ENCODE results near the gene SGMS1. TPM values are rescaled to one million over a fixed set of nuclear protein-coding genes. Genes with fewer than 3 reads are reported as not detected.
"Not testable (repeated sequence)": the region's sequence is repeated elsewhere in the genome, so short reads cannot be mapped to it uniquely, and the experiment has no call there.

The SGMS1 gene
- total and polyA plus RNA-seq, 11 donors: 6.9 to 40.6 (median 19.6) TPM

- TF ChIP-seq CTCF (IDR thresholded peaks at IDR 0.05) (no peak), POLR2A (IDR thresholded peaks at IDR 0.05) (no peak)
- Histone ChIP-seq H3K27me3 (peaks cover 0 to 8% (median 0%) of the 10 kb centered on the region in 9 donors), H3K36me3 (no peaks in the 10 kb centered on the region), H3K27ac (no peak overlapping the region), H3K4me3 (no peak overlapping the region), H3K4me1 (no peaks in the 10 kb centered on the region), H3K9me3 (no peaks in the 10 kb centered on the region)
- 71 to 84% (median 76%) methylated on average over 3 of the region's 3 CpGs for WGBS, 4 donors
- no peak for DNase-seq
- intact Hi-C loops (cut with DNase I): loop anchor here in 1 of 10 donors (10.0 kb wide), 1 partner anchor 677 kb away; no protein-coding TSS in a partner anchor
- no peak for ATAC-seq
Observed at GRCh38 chr10:50271564-50272250, 352.0 kb downstream of the SGMS1 start.

DNA sequence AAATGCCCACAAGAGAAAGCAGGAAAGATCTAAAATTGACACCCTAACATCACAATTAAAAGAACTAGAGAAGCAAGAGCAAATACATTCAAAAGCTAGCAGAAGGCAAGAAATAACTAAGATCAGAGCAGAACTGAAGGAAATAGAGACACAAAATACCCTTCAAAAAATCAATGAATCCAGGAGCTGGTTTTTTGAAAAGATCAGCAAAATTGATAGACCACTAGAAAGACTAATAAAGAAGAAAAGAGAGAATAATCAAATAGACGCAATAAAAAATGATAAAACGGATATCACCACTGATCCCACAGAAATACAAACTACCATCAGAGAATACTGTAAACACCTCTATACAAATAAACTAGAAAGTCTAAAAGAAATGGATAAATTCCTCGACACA, 355.9 kb downstream of the SGMS1 start:
- H3K27ac ChIP-seq; H3K9me3 ChIP-seq; H3K4me1 ChIP-seq; H3K27me3 ChIP-seq; H3K36me3 ChIP-seq; intact Hi-C loops (cut with DNase I); H3K4me3 ChIP-seq; DNase-seq; ATAC-seq: not testable (repeated sequence)
- 89 to 94% (median 89%) methylated on average over 3 of the region's 3 CpGs for WGBS, 4 donors

DNA sequence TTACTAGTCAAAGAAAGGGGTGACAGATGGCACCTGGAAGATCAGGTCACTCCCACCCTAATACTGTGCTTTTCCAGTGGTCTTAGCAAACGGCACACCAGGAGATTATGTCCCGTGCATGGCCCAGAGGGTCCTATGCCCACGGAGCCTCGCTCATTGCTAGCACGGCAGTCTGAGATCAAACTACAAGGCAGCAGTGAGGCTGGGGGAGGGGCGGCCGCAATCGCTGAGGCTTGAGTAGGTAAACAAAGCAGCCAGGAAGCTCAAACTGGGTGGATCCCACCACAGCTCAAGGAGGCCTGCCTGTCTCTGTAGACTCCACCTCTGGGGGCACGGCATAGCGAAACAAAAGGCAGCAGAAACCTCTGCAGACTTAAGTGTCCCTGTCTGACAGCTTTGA, 361.1 kb downstream of the SGMS1 start:
- H3K27ac ChIP-seq; H3K4me3 ChIP-seq; H3K36me3 ChIP-seq; ATAC-seq; H3K27me3 ChIP-seq; intact Hi-C loops (cut with DNase I); DNase-seq; H3K9me3 ChIP-seq: not testable (repeated sequence)
- peaks cover 0 to 12% (median 0%) of the 10 kb centered on the region in 12 donors for H3K4me1 ChIP-seq
- WGBS, 4 donors: 68 to 89% (median 88%) methylated on average over 10 of the region's 10 CpGs

DNA sequence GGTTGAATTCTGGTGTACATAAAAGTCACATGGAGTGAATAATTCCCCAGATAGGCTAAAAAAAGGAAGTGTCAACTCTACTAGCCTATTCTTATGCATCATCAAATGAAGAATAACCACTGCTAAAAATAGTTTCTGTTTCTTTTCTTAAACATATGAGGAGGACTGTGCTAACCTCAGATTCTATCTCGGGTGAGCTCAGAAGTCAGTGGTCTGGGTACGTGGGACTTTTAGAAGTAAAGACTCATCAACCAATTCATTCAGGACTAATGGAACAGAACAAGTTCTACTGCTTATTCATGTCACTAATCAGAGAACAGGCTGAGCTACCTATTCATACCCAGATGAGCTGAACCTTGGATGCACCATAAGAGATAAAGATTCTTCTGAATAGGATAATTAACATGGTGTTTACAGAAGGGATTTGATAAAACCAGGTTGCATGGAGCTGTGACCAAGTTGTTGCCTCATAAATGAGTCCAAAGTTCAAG, 362.9 kb downstream of the SGMS1 start:
- peaks cover 0 to 12% (median 0%) of the 10 kb centered on the region in 12 donors for H3K4me1 ChIP-seq
- DNase-seq (no peak), ATAC-seq (no peak)
- 30 to 49% (median 40%) methylated on average over 2 of the region's 2 CpGs for WGBS, 4 donors
- intact Hi-C loops (cut with DNase I): no loop called here
- H3K27ac ChIP-seq: no peak overlapping the region
- no peaks in the 10 kb centered on the region for H3K36me3 ChIP-seq
- TF ChIP-seq CTCF (IDR thresholded peaks at IDR 0.05): no peak
- TF ChIP-seq POLR2A (IDR thresholded peaks at IDR 0.05): no peak
- no peak overlapping the region for H3K4me3 ChIP-seq
- H3K9me3 ChIP-seq: no peaks in the 10 kb centered on the region
- peaks cover 0 to 5% (median 0%) of the 10 kb centered on the region in 9 donors for H3K27me3 ChIP-seq

Other genes starting within 250 kb of the SGMS1 start
- gene ASAH2B, start 116.0 kb upstream of the SGMS1 start, total RNA-seq: 1 to 10 TPM; 1.4 to 7.7 (median 4.5) TPM
- 1 to 10 TPM; 1.6 to 6.0 TPM for gene ASAH2B, start 116.0 kb upstream of the SGMS1 start, polyA plus RNA-seq

Measured in heart left ventricle (tissue), 16 donors.